Epithelial cell of proximal tubule (primary cell): ENCODE results near the gene TNFAIP3. TPM values are rescaled to one million over a fixed set of nuclear protein-coding genes. Genes with fewer than 3 reads are reported as not detected.
"Not testable (repeated sequence)": the region's sequence is repeated elsewhere in the genome, so short reads cannot be mapped to it uniquely, and the experiment has no call there.

Experiments used
- DNase-seq: peaks from one replicate; pipeline ENCODE4 v3.0.0-alpha.2; 2011; ENCODE audit warnings: low read depth
- H3K4me3 ChIP-seq: 2 replicates; pipeline ENCODE4 v1.5.1; 2011; ENCODE audit warnings: low read depth, mild to moderate bottlenecking, low read length
- total RNA-seq: library from RNA; depleted of rRNA; stranded (reverse); fragments of >200 nt; gene quantifications from 2 replicates; pipeline ENCODE4 v1.2.3, GENCODE V29; 2015
- TF ChIP-seq, protein P1 (sequence below): conservative IDR thresholded peaks from 2 replicates; pipeline ENCODE4 v1.5.1; 2012; ENCODE audit warnings: low read depth, mild to moderate bottlenecking, low read length

The TNFAIP3 gene
- total RNA-seq, 1 donor from 2014 or later: 13.6 TPM

DNA sequence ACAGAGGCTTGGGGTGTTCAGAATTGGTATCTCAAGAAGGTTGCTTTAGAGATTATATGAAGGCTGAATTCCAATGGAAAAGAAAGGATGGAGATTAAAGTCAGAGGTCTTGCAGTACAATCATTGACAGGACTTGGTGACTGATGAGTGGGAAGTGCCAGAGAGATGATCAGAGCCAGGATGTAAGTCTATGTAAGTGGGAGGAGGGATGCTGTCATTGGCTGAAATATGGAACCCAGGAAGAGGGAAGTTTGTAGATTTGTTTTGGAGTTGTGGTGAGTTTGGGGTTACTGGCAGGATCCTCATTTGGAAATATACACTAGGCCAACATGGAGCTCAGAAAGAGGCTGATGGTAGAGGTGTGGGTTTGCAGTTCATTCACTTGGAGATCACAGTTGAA lies 23.8 kb upstream of the TNFAIP3 start:
- no peak overlapping the region for H3K4me3 ChIP-seq
- TF ChIP-seq, protein P1, sequence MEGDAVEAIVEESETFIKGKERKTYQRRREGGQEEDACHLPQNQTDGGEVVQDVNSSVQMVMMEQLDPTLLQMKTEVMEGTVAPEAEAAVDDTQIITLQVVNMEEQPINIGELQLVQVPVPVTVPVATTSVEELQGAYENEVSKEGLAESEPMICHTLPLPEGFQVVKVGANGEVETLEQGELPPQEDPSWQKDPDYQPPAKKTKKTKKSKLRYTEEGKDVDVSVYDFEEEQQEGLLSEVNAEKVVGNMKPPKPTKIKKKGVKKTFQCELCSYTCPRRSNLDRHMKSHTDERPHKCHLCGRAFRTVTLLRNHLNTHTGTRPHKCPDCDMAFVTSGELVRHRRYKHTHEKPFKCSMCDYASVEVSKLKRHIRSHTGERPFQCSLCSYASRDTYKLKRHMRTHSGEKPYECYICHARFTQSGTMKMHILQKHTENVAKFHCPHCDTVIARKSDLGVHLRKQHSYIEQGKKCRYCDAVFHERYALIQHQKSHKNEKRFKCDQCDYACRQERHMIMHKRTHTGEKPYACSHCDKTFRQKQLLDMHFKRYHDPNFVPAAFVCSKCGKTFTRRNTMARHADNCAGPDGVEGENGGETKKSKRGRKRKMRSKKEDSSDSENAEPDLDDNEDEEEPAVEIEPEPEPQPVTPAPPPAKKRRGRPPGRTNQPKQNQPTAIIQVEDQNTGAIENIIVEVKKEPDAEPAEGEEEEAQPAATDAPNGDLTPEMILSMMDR: no peak
- DNase-seq: no peak

DNA sequence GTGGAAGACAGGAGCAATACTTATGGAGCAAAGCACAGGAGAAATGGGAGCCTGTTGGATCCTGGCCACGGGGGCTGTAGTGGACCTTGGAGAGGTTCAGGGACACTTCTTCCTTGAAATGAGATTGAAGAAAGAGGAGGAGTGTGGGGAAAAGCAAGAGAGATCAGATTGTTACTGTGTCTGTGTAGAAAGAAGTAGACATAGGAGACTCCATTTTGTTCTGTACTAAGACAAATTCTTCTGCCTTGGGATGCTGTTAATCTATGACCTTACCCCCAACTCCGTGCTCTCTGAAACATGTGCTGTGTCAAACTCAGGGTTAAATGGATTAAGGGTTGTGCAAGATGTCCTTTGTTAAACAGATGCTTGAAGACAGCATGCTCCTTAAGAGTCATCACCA lies 22.7 kb upstream of the TNFAIP3 start:
- H3K4me3 ChIP-seq, DNase-seq: not testable (repeated sequence)

- not testable (repeated sequence) for DNase-seq, H3K4me3 ChIP-seq
Measured at GRCh38 chr6:137844773-137845172, 22.3 kb upstream of the TNFAIP3 start.

- H3K4me3 ChIP-seq: no peak overlapping the region
- no peak for DNase-seq
- TF ChIP-seq, protein P1: no peak
Measured at GRCh38 chr6:137845460-137845859, 21.6 kb upstream of the TNFAIP3 start.

DNA sequence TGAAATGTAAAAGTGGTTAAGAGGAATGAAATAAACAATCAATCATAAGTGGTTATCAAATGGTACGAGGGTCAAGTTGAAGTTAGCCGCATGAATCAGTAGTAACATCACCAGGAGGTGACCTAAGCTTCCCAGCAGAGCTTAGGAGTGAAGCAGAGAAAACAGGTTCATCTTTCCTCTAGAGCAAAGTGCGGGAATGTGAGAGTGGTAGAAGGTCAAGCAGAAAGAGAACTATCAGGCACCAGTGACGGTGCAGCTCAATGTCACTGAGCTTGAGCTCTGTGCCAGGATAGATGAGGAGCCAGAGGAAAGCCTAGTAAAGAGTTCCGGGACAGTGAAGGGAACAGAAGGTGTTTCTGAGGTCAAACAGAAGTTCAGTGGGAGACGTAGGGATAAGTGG lies 20.8 kb upstream of the TNFAIP3 start:
- no peak for DNase-seq
- H3K4me3 ChIP-seq: no peak overlapping the region
- TF ChIP-seq, protein P1: no peak

GRCh38 chr6:137846772-137847313 lies 20.2 kb upstream of the TNFAIP3 start:
- TF ChIP-seq, protein P1: no peak
- H3K4me3 ChIP-seq: no peak overlapping the region
- DNase-seq: no peak

GRCh38 chr6:137847748-137848147 lies 19.3 kb upstream of the TNFAIP3 start:
- no peak for DNase-seq
- no peak overlapping the region for H3K4me3 ChIP-seq
- TF ChIP-seq, protein P1: no peak

DNA sequence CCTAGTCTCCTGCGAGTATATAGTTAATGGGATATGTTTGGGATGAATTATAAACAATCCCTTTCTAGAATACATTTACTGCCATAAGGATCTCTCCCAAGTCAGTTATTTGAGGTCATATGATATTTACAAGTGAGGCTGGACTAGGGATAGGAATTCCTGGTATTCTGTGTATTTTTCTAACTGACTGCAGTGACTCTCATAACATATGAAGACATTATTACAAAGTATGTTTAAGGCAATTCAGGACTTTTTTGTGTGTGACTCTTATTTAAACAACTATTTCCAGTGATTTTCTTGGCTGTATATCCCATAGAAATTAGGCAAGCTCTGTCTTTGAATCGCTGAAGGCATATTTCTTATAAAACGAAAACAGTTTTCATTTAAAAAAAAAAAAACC lies 18.4 kb upstream of the TNFAIP3 start:
- DNase-seq: no peak
- TF ChIP-seq, protein P1: no peak
- no peak overlapping the region for H3K4me3 ChIP-seq
